ENCODE data around the gene OAF. TPM values are rescaled to one million over a fixed set of nuclear protein-coding genes. Genes with fewer than 3 reads are reported as not detected.

Gene OAF
- total RNA-seq, 1 donor from 2014 or later: 20.9 TPM

GRCh38 chr11:120197977-120198376 lies 12.9 kb upstream of the OAF start:
- Histone ChIP-seq H3K4me3 (ENCODE audit: insufficient read depth, low read depth, low read length) (no peak overlapping the region), H3K9ac (ENCODE audit: low read length) (no peak overlapping the region), H3K36me3 (ENCODE audit: insufficient read depth, low read length) (no peaks in the 10 kb centered on the region), H2AFZ (ENCODE audit: low read depth, low read length) (no peak overlapping the region), H3K4me2 (ENCODE audit: low read length) (no peak overlapping the region), H3K9me3 (ENCODE audit: insufficient read depth, low read depth, low read length) (no peaks in the 10 kb centered on the region), H3K4me1 (ENCODE audit: insufficient read depth, low read length) (no peaks in the 10 kb centered on the region), H4K20me1 (ENCODE audit: insufficient read depth, low read length) (no peaks in the 10 kb centered on the region), H3K27me3 (ENCODE audit: insufficient read depth, low read length) (peaks cover 7% of the 10 kb centered on the region), H3K27ac (ENCODE audit: low read depth, low read length) (no peak overlapping the region), H3K79me2 (ENCODE audit: insufficient read depth, low read length) (no peaks in the 10 kb centered on the region)
- FAIRE-seq (no peak), DNase-seq (ENCODE audit: low read depth) (no peak)
- no peak for TF ChIP-seq EZH2 (IDR thresholded peaks at IDR 0.05; ENCODE audit: insufficient read depth, low read length)
- TF ChIP-seq CTCF (IDR thresholded peaks at IDR 0.05; ENCODE audit: insufficient read depth, low read depth, low read length): no peak
- no peak overlapping the region for H3K27ac Mint-ChIP-seq (ENCODE audit: unreplicated experiment)
- H3K27me3 Mint-ChIP-seq (ENCODE audit: low read depth, unreplicated experiment): peaks cover 59% of the 10 kb centered on the region
- no peaks in the 10 kb centered on the region for H3K36me3 Mint-ChIP-seq (ENCODE audit: low read depth, unreplicated experiment)
- peaks cover 3% of the 10 kb centered on the region for H3K9me3 Mint-ChIP-seq (ENCODE audit: unreplicated experiment)
- peaks cover 5% of the 10 kb centered on the region for H3K4me1 Mint-ChIP-seq (ENCODE audit: low read depth, unreplicated experiment)
- H3K4me3 Mint-ChIP-seq (ENCODE audit: unreplicated experiment): no peak overlapping the region

GRCh38 chr11:120198403-120198786 lies 12.4 kb upstream of the OAF start:
- no peaks in the 10 kb centered on the region for H3K79me2 ChIP-seq (ENCODE audit: insufficient read depth, low read length)
- H3K4me2 ChIP-seq (ENCODE audit: low read length): no peak overlapping the region
- H4K20me1 ChIP-seq (ENCODE audit: insufficient read depth, low read length): no peaks in the 10 kb centered on the region
- no peak overlapping the region for H3K4me3 ChIP-seq (ENCODE audit: insufficient read depth, low read depth, low read length)
- TF ChIP-seq EZH2 (IDR thresholded peaks at IDR 0.05; ENCODE audit: insufficient read depth, low read length): no peak
- TF ChIP-seq CTCF (IDR thresholded peaks at IDR 0.05; ENCODE audit: insufficient read depth, low read depth, low read length): no peak
- DNase-seq (ENCODE audit: low read depth): no peak
- peaks cover 7% of the 10 kb centered on the region for H3K27me3 ChIP-seq (ENCODE audit: insufficient read depth, low read length)
- H3K4me3 Mint-ChIP-seq (ENCODE audit: unreplicated experiment): no peak overlapping the region
- H3K27ac ChIP-seq (ENCODE audit: low read depth, low read length): no peak overlapping the region
- H3K36me3 Mint-ChIP-seq (ENCODE audit: low read depth, unreplicated experiment): no peaks in the 10 kb centered on the region
- FAIRE-seq: no peak
- H3K27ac Mint-ChIP-seq (ENCODE audit: unreplicated experiment): no peak overlapping the region
- H3K36me3 ChIP-seq (ENCODE audit: insufficient read depth, low read length): no peaks in the 10 kb centered on the region
- no peak overlapping the region for H2AFZ ChIP-seq (ENCODE audit: low read depth, low read length)
- no peaks in the 10 kb centered on the region for H3K9me3 ChIP-seq (ENCODE audit: insufficient read depth, low read depth, low read length)
- H3K9me3 Mint-ChIP-seq (ENCODE audit: unreplicated experiment): peaks cover 3% of the 10 kb centered on the region
- H3K4me1 ChIP-seq (ENCODE audit: insufficient read depth, low read length): no peaks in the 10 kb centered on the region
- peaks cover 5% of the 10 kb centered on the region for H3K4me1 Mint-ChIP-seq (ENCODE audit: low read depth, unreplicated experiment)
- peaks cover 57% of the 10 kb centered on the region for H3K27me3 Mint-ChIP-seq (ENCODE audit: low read depth, unreplicated experiment)
- H3K9ac ChIP-seq (ENCODE audit: low read length): no peak overlapping the region

GRCh38 chr11:120198787-120199469 lies 11.9 kb upstream of the OAF start:
- Histone ChIP-seq H4K20me1 (ENCODE audit: insufficient read depth, low read length) (no peaks in the 10 kb centered on the region), H3K27me3 (ENCODE audit: insufficient read depth, low read length) (peaks cover 7% of the 10 kb centered on the region), H3K9me3 (ENCODE audit: insufficient read depth, low read depth, low read length) (no peaks in the 10 kb centered on the region), H2AFZ (ENCODE audit: low read depth, low read length) (no peak overlapping the region), H3K36me3 (ENCODE audit: insufficient read depth, low read length) (no peaks in the 10 kb centered on the region), H3K27ac (ENCODE audit: low read depth, low read length) (no peak overlapping the region), H3K79me2 (ENCODE audit: insufficient read depth, low read length) (no peaks in the 10 kb centered on the region), H3K4me3 (ENCODE audit: insufficient read depth, low read depth, low read length) (no peak overlapping the region), H3K4me1 (ENCODE audit: insufficient read depth, low read length) (no peaks in the 10 kb centered on the region), H3K4me2 (ENCODE audit: low read length) (no peak overlapping the region), H3K9ac (ENCODE audit: low read length) (no peak overlapping the region)
- H3K4me1 Mint-ChIP-seq (ENCODE audit: low read depth, unreplicated experiment): peaks cover 5% of the 10 kb centered on the region
- H3K27ac Mint-ChIP-seq (ENCODE audit: unreplicated experiment): no peak overlapping the region
- TF ChIP-seq EZH2 (IDR thresholded peaks at IDR 0.05; ENCODE audit: insufficient read depth, low read length) (no peak), CTCF (IDR thresholded peaks at IDR 0.05; ENCODE audit: insufficient read depth, low read depth, low read length) (no peak)
- FAIRE-seq: no peak
- H3K27me3 Mint-ChIP-seq (ENCODE audit: low read depth, unreplicated experiment): peaks cover 54% of the 10 kb centered on the region
- no peak overlapping the region for H3K4me3 Mint-ChIP-seq (ENCODE audit: unreplicated experiment)
- H3K9me3 Mint-ChIP-seq (ENCODE audit: unreplicated experiment): peaks cover 3% of the 10 kb centered on the region
- no peak for DNase-seq (ENCODE audit: low read depth)
- H3K36me3 Mint-ChIP-seq (ENCODE audit: low read depth, unreplicated experiment): no peaks in the 10 kb centered on the region

Measured in astrocyte (in vitro differentiated cells and primary cell).